Measurements from ENCODE around the gene CD3E. TPM values are rescaled to one million over a fixed set of nuclear protein-coding genes. Genes with fewer than 3 reads are reported as not detected.

The CD3E gene
- total and polyA plus RNA-seq, 2 donors (not counting 1 experiment from before 2014, with no cell fraction given): 1.0 to 1.7 TPM

DNA sequence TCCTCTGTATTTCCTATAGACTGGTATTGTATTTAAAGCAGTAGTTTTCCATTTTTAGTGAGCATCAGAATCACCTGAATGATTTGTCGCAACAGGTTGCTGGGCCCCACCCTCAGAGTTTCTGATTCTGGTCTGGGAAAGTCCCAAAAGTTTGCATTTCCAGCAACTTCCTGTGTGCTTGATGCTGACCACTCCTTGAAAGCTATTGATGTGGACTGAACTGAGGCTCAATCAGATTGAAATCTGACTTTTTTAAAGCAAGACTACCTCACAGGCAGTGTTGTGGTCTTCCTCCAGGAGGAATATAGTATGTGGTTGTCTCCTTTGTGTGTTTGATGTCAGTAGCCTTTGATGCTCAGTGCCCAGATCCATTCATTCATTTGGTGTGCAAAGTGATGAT, 23.2 kb upstream of the CD3E start:
- Histone ChIP-seq H2AFZ (ENCODE audit: insufficient read depth, low read depth, low read length, poor library complexity, severe bottlenecking) (no peak overlapping the region), H4K20me1 (ENCODE audit: control insufficient read depth, insufficient read depth, low read length, poor library complexity, severe bottlenecking) (no peaks in the 10 kb centered on the region), H3K9me3 (ENCODE audit: control extremely low read depth in 1 of 3, control insufficient read depth in 2 of 3, insufficient read depth in 1 of 3, low read length in 2 of 3) (peaks cover 0 to 1% (median 0%) of the 10 kb centered on the region in 3 donors), H3K9ac (ENCODE audit: low read length) (no peak overlapping the region), H3K79me2 (ENCODE audit: control insufficient read depth, insufficient read depth, low read length) (no peaks in the 10 kb centered on the region), H3K4me3 (ENCODE audit: control extremely low read depth in 1 of 5, extremely low read depth in 1 of 5, insufficient read depth in 1 of 5, low read depth in 2 of 5, low read length in 4 of 5) (no peak overlapping the region), H3K27me3 (replicated peaks in 1 of 4; ENCODE audit: control extremely low read depth in 1 of 4, control insufficient read depth in 3 of 4, insufficient read depth in 4 of 4, low read length in 3 of 4) (peaks cover 0 to 7% (median 0%) of the 10 kb centered on the region in 4 experiments), H3K4me1 (ENCODE audit: control insufficient read depth in 2 of 2, insufficient read depth in 2 of 2, low read length in 2 of 2) (peaks cover 7 to 15% of the 10 kb centered on the region in 2 donors), H3K4me2 (replicated peaks; ENCODE audit: low read depth, low read length, poor library complexity, severe bottlenecking) (peak overlapping the region; percentile 51), H3K27ac (ENCODE audit: low read length in 2 of 2) (peak overlapping the region in 1 of 2 donors; percentile 18), H3K36me3 (replicated peaks in 1 of 2; ENCODE audit: control extremely low read depth in 1 of 2, control insufficient read depth in 1 of 2, extremely low read depth in 1 of 2, insufficient read depth in 2 of 2, low read length in 1 of 2) (no peaks in the 10 kb centered on the region)
- 38% methylated on average over 1 of the region's 1 CpG for WGBS (ENCODE audit: insufficient coverage)
- ATAC-seq (ENCODE audit: low read depth) (peak; percentile 31), DNase-seq (peak; percentile 54)
- H3K27ac Mint-ChIP-seq: no peak overlapping the region
- no peaks in the 10 kb centered on the region for H3K9me3 Mint-ChIP-seq (ENCODE audit: insufficient read depth)
- H3K27me3 Mint-ChIP-seq: peaks cover 8% of the 10 kb centered on the region
- peak overlapping the region; percentile 17 for H3K4me3 Mint-ChIP-seq
- CTCF ChIA-PET: interaction anchor here (0.7 to 2.5 kb wide), 4 partner anchors 14 to 279 kb away, joined by 3 to 10 read pairs (median 6); no protein-coding TSS in a partner anchor
- H3K4me1 Mint-ChIP-seq: peaks cover 11% of the 10 kb centered on the region
- TF ChIP-seq EZH2 (IDR thresholded peaks at IDR 0.05; ENCODE audit: borderline replicate concordance, insufficient read depth, low read depth, low read length, poor library complexity, severe bottlenecking): no peak
- TF ChIP-seq, protein P1, sequence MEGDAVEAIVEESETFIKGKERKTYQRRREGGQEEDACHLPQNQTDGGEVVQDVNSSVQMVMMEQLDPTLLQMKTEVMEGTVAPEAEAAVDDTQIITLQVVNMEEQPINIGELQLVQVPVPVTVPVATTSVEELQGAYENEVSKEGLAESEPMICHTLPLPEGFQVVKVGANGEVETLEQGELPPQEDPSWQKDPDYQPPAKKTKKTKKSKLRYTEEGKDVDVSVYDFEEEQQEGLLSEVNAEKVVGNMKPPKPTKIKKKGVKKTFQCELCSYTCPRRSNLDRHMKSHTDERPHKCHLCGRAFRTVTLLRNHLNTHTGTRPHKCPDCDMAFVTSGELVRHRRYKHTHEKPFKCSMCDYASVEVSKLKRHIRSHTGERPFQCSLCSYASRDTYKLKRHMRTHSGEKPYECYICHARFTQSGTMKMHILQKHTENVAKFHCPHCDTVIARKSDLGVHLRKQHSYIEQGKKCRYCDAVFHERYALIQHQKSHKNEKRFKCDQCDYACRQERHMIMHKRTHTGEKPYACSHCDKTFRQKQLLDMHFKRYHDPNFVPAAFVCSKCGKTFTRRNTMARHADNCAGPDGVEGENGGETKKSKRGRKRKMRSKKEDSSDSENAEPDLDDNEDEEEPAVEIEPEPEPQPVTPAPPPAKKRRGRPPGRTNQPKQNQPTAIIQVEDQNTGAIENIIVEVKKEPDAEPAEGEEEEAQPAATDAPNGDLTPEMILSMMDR (IDR thresholded peaks at IDR 0.05): no peak
- intact Hi-C loops (cut with micrococcal nuclease): no loop called here
- POLR2A ChIA-PET: no interaction called here

GRCh38 chr11:118282606-118283005, 21.9 kb upstream of the CD3E start:
- Histone ChIP-seq H3K4me3 (ENCODE audit: control extremely low read depth in 1 of 5, extremely low read depth in 1 of 5, insufficient read depth in 1 of 5, low read depth in 2 of 5, low read length in 4 of 5) (no peak overlapping the region), H3K9ac (ENCODE audit: low read length) (no peak overlapping the region), H3K4me2 (replicated peaks; ENCODE audit: low read depth, low read length, poor library complexity, severe bottlenecking) (no peak overlapping the region), H3K9me3 (ENCODE audit: control extremely low read depth in 1 of 3, control insufficient read depth in 2 of 3, insufficient read depth in 1 of 3, low read length in 2 of 3) (peaks cover 0 to 1% (median 0%) of the 10 kb centered on the region in 3 donors), H3K4me1 (ENCODE audit: control insufficient read depth in 2 of 2, insufficient read depth in 2 of 2, low read length in 2 of 2) (peaks cover 7 to 15% of the 10 kb centered on the region in 2 donors), H4K20me1 (ENCODE audit: control insufficient read depth, insufficient read depth, low read length, poor library complexity, severe bottlenecking) (no peaks in the 10 kb centered on the region), H2AFZ (ENCODE audit: insufficient read depth, low read depth, low read length, poor library complexity, severe bottlenecking) (no peak overlapping the region), H3K36me3 (replicated peaks in 1 of 2; ENCODE audit: control extremely low read depth in 1 of 2, control insufficient read depth in 1 of 2, extremely low read depth in 1 of 2, insufficient read depth in 2 of 2, low read length in 1 of 2) (no peaks in the 10 kb centered on the region), H3K27ac (ENCODE audit: low read length in 2 of 2) (no peak overlapping the region), H3K27me3 (replicated peaks in 1 of 4; ENCODE audit: control extremely low read depth in 1 of 4, control insufficient read depth in 3 of 4, insufficient read depth in 4 of 4, low read length in 3 of 4) (peaks cover 0 to 3% (median 0%) of the 10 kb centered on the region in 4 experiments), H3K79me2 (ENCODE audit: control insufficient read depth, insufficient read depth, low read length) (no peaks in the 10 kb centered on the region)
- Mint-ChIP-seq H3K4me1 (peaks cover 11% of the 10 kb centered on the region), H3K27ac (no peak overlapping the region), H3K9me3 (ENCODE audit: insufficient read depth) (no peaks in the 10 kb centered on the region), H3K27me3 (peaks cover 5% of the 10 kb centered on the region), H3K4me3 (no peak overlapping the region)
- DNase-seq: no peak
- POLR2A ChIA-PET: no interaction called here
- no peak for TF ChIP-seq EZH2 (IDR thresholded peaks at IDR 0.05; ENCODE audit: borderline replicate concordance, insufficient read depth, low read depth, low read length, poor library complexity, severe bottlenecking)
- TF ChIP-seq, protein P1 (IDR thresholded peaks at IDR 0.05): no peak
- 71% methylated on average over 2 of the region's 6 CpGs for WGBS (ENCODE audit: insufficient coverage)
- intact Hi-C loops (cut with micrococcal nuclease): no loop called here
- no peak for ATAC-seq (ENCODE audit: low read depth)
- CTCF ChIA-PET: interaction anchor here (1.1 to 1.3 kb wide), 2 partner anchors 13 to 84 kb away, joined by 4 to 5 read pairs; no protein-coding TSS in a partner anchor
